Tibial artery (tissue), 4 donors: Measurements from ENCODE around the gene VPS54.

Experiments
- DNase-seq, 2 donors: peaks; one replicate each; pipeline ENCODE4 v3.0.0-alpha.2; 2019
- H3K27ac ChIP-seq, 2 donors: fragments of 200-600 bp; sonication (generic) in 1 of 2; 1 replicate in 1 of 2; 2 replicates in 1 of 2; pipeline ENCODE4 v1.5.1; 2018 to 2019; ENCODE audit warnings: mild to moderate bottlenecking in 1 of 2
- H3K27me3 ChIP-seq, 2 donors: fragments of 200-600 bp; sonication (generic) in 1 of 2; one replicate each; pipeline versions ENCODE4 v1.5.1 to v1.6.0; 2016 to 2019
- H3K36me3 ChIP-seq, 3 donors: fragments of 200-600 bp; sonication (generic) in 2 of 3; one replicate each; pipeline ENCODE4 v1.5.1; 2016 to 2019; ENCODE audit warnings: mild to moderate bottlenecking in 2 of 3
- H3K4me1 ChIP-seq, 4 donors: fragments of 200-600 bp; sonication (generic) in 2 of 4; 1 replicate in 3 of 4; 2 replicates in 1 of 4; pipeline ENCODE4 v1.5.1; 2016 to 2019
- H3K4me3 ChIP-seq, 2 donors: fragments of 200-600 bp; sonication (generic) in 1 of 2; 1 replicate in 1 of 2; 2 replicates in 1 of 2; pipeline ENCODE4 v1.5.1; 2018 to 2019; ENCODE audit warnings: mild to moderate bottlenecking in 2 of 2
- H3K9me3 ChIP-seq, 3 donors: fragments of 200-600 bp; sonication (generic) in 1 of 3; one replicate each; pipeline ENCODE4 v1.5.1; 2016 to 2019
- intact Hi-C: fragments of 100-400 bp; cut with DNase I; formaldehyde crosslinking; loops from one replicate; pipeline ENCODE4 v1.15.0; 2023; ENCODE audit warnings: low total_unique reads
- TF ChIP-seq, protein P1 (sequence below), 2 experiments: fragments of 200-600 bp in 1 of 2; fragments of 450-650 bp in 1 of 2; IDR thresholded peaks; one replicate each; pipeline ENCODE4 v1.5.1; 2017 to 2019; ENCODE audit warnings: antibody characterized with exemption in 2 of 2, mild to moderate bottlenecking in 1 of 2, moderate library complexity in 1 of 2

The VPS54 gene

GRCh38 chr2:64019083-64019974, at the start of gene VPS54:
TSS of gene VPS54 (minus strand) at chr2:64019428. CDS start at chr2:63983999, 35,429 bp downstream.
- peaks cover 0 to 38% (median 16%) of the 10 kb centered on the region in 4 donors for H3K4me1 ChIP-seq
- H3K27me3 ChIP-seq, result no peaks in the 10 kb centered on the region
- DNase-seq, result peak; percentile 58 to 84
- H3K36me3 ChIP-seq, result no peaks in the 10 kb centered on the region
- H3K27ac ChIP-seq, result peak within 1 kb of the TSS; percentile 95 to 99
- H3K9me3 ChIP-seq, result no peaks in the 10 kb centered on the region
- TF ChIP-seq, protein P1, sequence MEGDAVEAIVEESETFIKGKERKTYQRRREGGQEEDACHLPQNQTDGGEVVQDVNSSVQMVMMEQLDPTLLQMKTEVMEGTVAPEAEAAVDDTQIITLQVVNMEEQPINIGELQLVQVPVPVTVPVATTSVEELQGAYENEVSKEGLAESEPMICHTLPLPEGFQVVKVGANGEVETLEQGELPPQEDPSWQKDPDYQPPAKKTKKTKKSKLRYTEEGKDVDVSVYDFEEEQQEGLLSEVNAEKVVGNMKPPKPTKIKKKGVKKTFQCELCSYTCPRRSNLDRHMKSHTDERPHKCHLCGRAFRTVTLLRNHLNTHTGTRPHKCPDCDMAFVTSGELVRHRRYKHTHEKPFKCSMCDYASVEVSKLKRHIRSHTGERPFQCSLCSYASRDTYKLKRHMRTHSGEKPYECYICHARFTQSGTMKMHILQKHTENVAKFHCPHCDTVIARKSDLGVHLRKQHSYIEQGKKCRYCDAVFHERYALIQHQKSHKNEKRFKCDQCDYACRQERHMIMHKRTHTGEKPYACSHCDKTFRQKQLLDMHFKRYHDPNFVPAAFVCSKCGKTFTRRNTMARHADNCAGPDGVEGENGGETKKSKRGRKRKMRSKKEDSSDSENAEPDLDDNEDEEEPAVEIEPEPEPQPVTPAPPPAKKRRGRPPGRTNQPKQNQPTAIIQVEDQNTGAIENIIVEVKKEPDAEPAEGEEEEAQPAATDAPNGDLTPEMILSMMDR (IDR thresholded peaks at IDR 0.05), result no peak
- peak within 1 kb of the TSS; percentile 71 to 87 for H3K4me3 ChIP-seq
- intact Hi-C loops, result loop anchor here (5.0 kb wide), 1 partner anchor 123 kb away; the partner anchor contains the start of gene PELI1

GRCh38 chr2:64067326-64067725, 48.1 kb upstream of the VPS54 start:
- no peak for DNase-seq
- no peak overlapping the region for H3K27ac ChIP-seq
- no peaks in the 10 kb centered on the region for H3K27me3 ChIP-seq
- peaks cover 0 to 12% (median 0%) of the 10 kb centered on the region in 4 donors for H3K4me1 ChIP-seq
- H3K9me3 ChIP-seq, result no peaks in the 10 kb centered on the region
- intact Hi-C loops, result no loop called here
- TF ChIP-seq, protein P1 (IDR thresholded peaks at IDR 0.05), result no peak
- H3K4me3 ChIP-seq, result no peak overlapping the region
- H3K36me3 ChIP-seq, result no peaks in the 10 kb centered on the region

DNA sequence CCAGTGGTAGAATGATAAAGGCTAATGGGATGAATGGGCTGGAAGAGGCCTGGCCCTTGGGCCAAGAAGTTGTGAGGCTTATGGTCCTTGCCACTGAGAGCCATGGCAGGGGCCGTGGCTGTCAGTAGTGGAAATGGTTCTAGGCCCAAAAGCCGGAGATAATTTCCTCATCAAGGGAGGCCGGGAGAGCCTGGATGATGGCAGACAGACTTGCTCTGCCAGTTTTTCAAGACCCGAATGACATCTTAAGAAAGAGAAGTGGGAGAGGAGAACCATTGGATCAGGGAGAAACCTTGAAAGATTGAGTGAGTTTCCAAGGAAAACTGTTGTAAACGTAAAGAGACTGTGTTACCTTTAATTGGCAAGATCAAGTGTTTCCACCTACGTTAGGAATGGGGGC, 46.3 kb upstream of the VPS54 start:
- Histone ChIP-seq H3K27me3 (no peaks in the 10 kb centered on the region), H3K36me3 (no peaks in the 10 kb centered on the region), H3K4me1 (peaks cover 0 to 12% (median 0%) of the 10 kb centered on the region in 4 donors), H3K27ac (no peak overlapping the region), H3K9me3 (no peaks in the 10 kb centered on the region), H3K4me3 (no peak overlapping the region)
- intact Hi-C loops, result no loop called here
- no peak for DNase-seq
- TF ChIP-seq, protein P1 (IDR thresholded peaks at IDR 0.05), result no peak

DNA sequence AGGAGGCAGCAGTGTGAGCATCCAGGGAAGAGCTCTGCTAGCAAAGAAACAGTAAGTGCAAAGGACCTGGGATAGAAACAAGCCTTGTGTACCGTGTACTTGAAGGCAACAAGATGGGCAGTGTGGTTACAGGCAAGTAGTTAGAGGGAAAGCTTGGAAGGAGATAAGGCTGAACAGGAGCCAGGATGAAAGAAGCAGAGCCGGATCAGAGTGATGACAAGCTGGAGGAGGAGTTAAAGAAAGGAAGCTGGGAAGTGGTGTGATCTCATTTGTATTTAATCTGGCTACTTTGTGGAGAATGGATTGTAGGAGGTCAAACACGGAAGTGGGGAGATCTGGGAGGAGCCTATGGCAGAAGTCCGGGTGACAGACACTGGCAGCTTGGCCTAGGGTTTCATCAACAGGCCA, 44.7 kb upstream of the VPS54 start:
- Histone ChIP-seq H3K27me3 (no peaks in the 10 kb centered on the region), H3K36me3 (no peaks in the 10 kb centered on the region), H3K4me1 (peaks cover 0 to 12% (median 0%) of the 10 kb centered on the region in 4 donors), H3K9me3 (no peaks in the 10 kb centered on the region), H3K27ac (no peak overlapping the region), H3K4me3 (no peak overlapping the region)
- TF ChIP-seq, protein P1 (IDR thresholded peaks at IDR 0.05), result no peak
- DNase-seq, result no peak
- intact Hi-C loops, result no loop called here

DNA sequence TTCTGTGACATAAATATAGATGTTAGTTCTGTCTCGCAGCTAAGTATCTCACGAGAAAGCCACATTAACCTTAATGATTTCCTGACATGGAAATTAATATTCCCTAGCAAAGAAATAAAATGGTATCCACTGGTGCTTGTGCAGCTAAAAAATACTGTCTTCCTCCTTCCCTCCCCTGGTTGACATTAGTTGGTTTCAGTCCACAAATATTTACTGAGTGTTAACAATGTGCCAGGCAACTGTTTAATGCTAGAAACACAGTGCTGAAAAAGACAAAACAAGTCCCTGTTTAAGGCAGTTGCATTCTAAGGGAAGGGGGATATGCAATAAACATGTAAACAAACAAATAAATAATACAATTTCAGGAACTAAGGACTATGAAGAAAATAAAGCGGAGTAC, 44.2 kb upstream of the VPS54 start:
- peaks cover 0 to 12% (median 0%) of the 10 kb centered on the region in 4 donors for H3K4me1 ChIP-seq
- TF ChIP-seq, protein P1 (IDR thresholded peaks at IDR 0.05), result no peak
- DNase-seq, result no peak
- no peaks in the 10 kb centered on the region for H3K36me3 ChIP-seq
- intact Hi-C loops, result no loop called here
- H3K4me3 ChIP-seq, result no peak overlapping the region
- no peak overlapping the region for H3K27ac ChIP-seq
- no peaks in the 10 kb centered on the region for H3K27me3 ChIP-seq
- no peaks in the 10 kb centered on the region for H3K9me3 ChIP-seq
